A549 (cell line): Measurements from ENCODE around the gene LPCAT1. TPM values are rescaled to one million over a fixed set of nuclear protein-coding genes. Genes with fewer than 3 reads are reported as not detected.

Experiments used
- ATAC-seq, 2 experiments: fragments of 200-7000 bp in 1 of 2; fragments of >200 bp in 1 of 2; cut with Nextera tagmentation in 1 of 2; cut with Tn5 transposase in 1 of 2; 3 replicates each; pipeline versions ENCODE4 v1.8.0 to v1.9.1; 2018 to 2020; ENCODE audit warnings: mild to moderate bottlenecking in 1 of 2, moderate library complexity in 1 of 2
- CTCF ChIA-PET: fragments of 300-600 bp; sonication (Branson Sonifier 250); formaldehyde crosslinking; extraction: SDS; loops from one replicate; lab custom pipeline; 2021; ENCODE audit warnings: antibody characterized with exemption, inconsistent platforms; lab: Yijun Ruan, JAX
- POLR2A ChIA-PET: fragments of 350-600 bp; formaldehyde crosslinking; extraction: SDS; loops from one replicate; lab custom pipeline; 2021; ENCODE audit warnings: antibody characterized with exemption, inconsistent platforms; lab: Yijun Ruan, JAX
- DNase-seq, 2 experiments: peaks; one replicate each; pipeline versions ENCODE4 v3.0.0 to v3.0.0-alpha.2; 2011 to 2016; ENCODE audit warnings: low read depth in 1 of 2, low spot score in 1 of 2
- FAIRE-seq: peaks from 2 replicates; lab custom pipeline; 2011; peaks lifted over from hg19 to GRCh38; lab: Jason Lieb, UNC
- H3K27ac ChIP-seq, 2 experiments: fragments of >200 bp; sonication (Bioruptor Twin); formaldehyde crosslinking; 3 replicates each; pipeline ENCODE4 v1.5.1; 2016 to 2017
- H3K4me1 ChIP-seq: fragments of >200 bp; sonication (Bioruptor Twin); formaldehyde crosslinking; 3 replicates; pipeline ENCODE4 v1.6.1; 2016
- H3K4me2 ChIP-seq: fragments of >200 bp; sonication (Bioruptor Twin); formaldehyde crosslinking; 3 replicates; pipeline ENCODE4 v1.6.1; 2016
- H3K4me3 ChIP-seq: fragments of >200 bp; sonication (Bioruptor Twin); formaldehyde crosslinking; 3 replicates; pipeline ENCODE4 v1.5.1; 2016
- H3K9me3 ChIP-seq: fragments of >200 bp; sonication (Bioruptor Twin); formaldehyde crosslinking; 3 replicates; pipeline ENCODE4 v1.6.1; 2016
- ATOH8 ChIP-seq: fragments of 250-450 bp; sonication (Bioruptor Pico); IDR thresholded peaks from 2 replicates; pipeline ENCODE4 v1.5.0; 2020; ENCODE audit warnings: low read depth, mild to moderate bottlenecking, moderate library complexity
- BCL3 ChIP-seq: fragments of >200 bp; sonication (Bioruptor Twin); formaldehyde crosslinking; IDR thresholded peaks from 3 replicates; pipeline ENCODE4 v1.6.1; 2016
- BHLHE40 ChIP-seq: IDR thresholded peaks from 2 replicates; pipeline ENCODE4 v1.6.1; 2012; ENCODE audit warnings: low read depth, low read length, inconsistent platforms
- CHD2 ChIP-seq: fragments of 150-350 bp; IDR thresholded peaks from 2 replicates; pipeline ENCODE4 v1.6.1; 2014; ENCODE audit warnings: low read length; ENCODE audit not compliant: partially characterized antibody
- CHD4 ChIP-seq: fragments of 200-600 bp; sonication (generic); IDR thresholded peaks from 2 replicates; pipeline ENCODE4 v1.6.1; 2016; ENCODE audit warnings: antibody characterized with exemption, mild to moderate bottlenecking, borderline replicate concordance
- EP300 ChIP-seq, 2 experiments: fragments of >200 bp; sonication (Bioruptor Twin); formaldehyde crosslinking; IDR thresholded peaks; 2 replicates in 1 of 2; 3 replicates in 1 of 2; pipeline ENCODE4 v1.6.1; 2016 to 2017
- FOSB ChIP-seq: fragments of 250-450 bp; sonication (Bioruptor Pico); IDR thresholded peaks from 2 replicates; pipeline ENCODE4 v1.5.0; 2020; ENCODE audit warnings: mild to moderate bottlenecking, moderate library complexity
- FOSL2 ChIP-seq, 2 experiments: fragments of 450-650 bp in 1 of 2; fragments of >200 bp in 1 of 2; sonication (Bioruptor Twin) in 1 of 2; formaldehyde crosslinking; IDR thresholded peaks; 2 replicates each; pipeline versions ENCODE4 v1.5.0 to v1.6.1; 2016 to 2020; ENCODE audit warnings: mild to moderate bottlenecking in 1 of 2, moderate library complexity in 1 of 2
- FOXS1 ChIP-seq: fragments of 250-450 bp; sonication (Bioruptor Pico); IDR thresholded peaks from 2 replicates; pipeline ENCODE4 v1.5.0; 2020; ENCODE audit warnings: mild to moderate bottlenecking, moderate library complexity
- HEYL ChIP-seq: fragments of 250-450 bp; sonication (Bioruptor Pico); IDR thresholded peaks from 2 replicates; pipeline ENCODE4 v1.8.0; 2021; ENCODE audit warnings: mild to moderate bottlenecking, moderate library complexity
- HOXA7 ChIP-seq: fragments of 250-450 bp; sonication (Bioruptor Pico); IDR thresholded peaks from 2 replicates; pipeline ENCODE4 v1.5.0; 2020; ENCODE audit warnings: mild to moderate bottlenecking, moderate library complexity
- HOXB13 ChIP-seq: fragments of 250-450 bp; sonication (Bioruptor Pico); IDR thresholded peaks from 2 replicates; pipeline ENCODE4 v1.5.0; 2020; ENCODE audit warnings: low read depth, mild to moderate bottlenecking, moderate library complexity
- HOXB5 ChIP-seq: fragments of 250-450 bp; sonication (Bioruptor Pico); IDR thresholded peaks from 2 replicates; pipeline ENCODE4 v1.5.0; 2020; ENCODE audit warnings: mild to moderate bottlenecking, moderate library complexity
- MAFK ChIP-seq: fragments of 450-650 bp; IDR thresholded peaks from 2 replicates; pipeline ENCODE4 v1.6.1; 2014; ENCODE audit not compliant: partially characterized antibody
- MAZ ChIP-seq: fragments of 150-350 bp; IDR thresholded peaks from 2 replicates; pipeline ENCODE4 v1.6.1; 2014; ENCODE audit warnings: antibody characterized with exemption, low read depth, low read length, borderline replicate concordance
- MYC ChIP-seq: IDR thresholded peaks from 2 replicates; pipeline ENCODE4 v1.6.1; 2012; ENCODE audit warnings: mild to moderate bottlenecking, inconsistent platforms, low read length, improper control_type of control experiment, borderline replicate concordance
- NR3C1 ChIP-seq: fragments of >200 bp; sonication (Bioruptor Twin); formaldehyde crosslinking; IDR thresholded peaks from 3 replicates; pipeline ENCODE4 v1.6.1; 2017
- POLR2A ChIP-seq: IDR thresholded peaks from 2 replicates; pipeline ENCODE4 v1.6.1; 2012; ENCODE audit warnings: mild to moderate bottlenecking, low read length
- POLR2AphosphoS2 ChIP-seq: conservative IDR thresholded peaks from 2 replicates; pipeline ENCODE4 v1.6.1; 2012; ENCODE audit warnings: low read length, improper control_type of control experiment, inconsistent platforms
- RCOR1 ChIP-seq: fragments of 150-350 bp; IDR thresholded peaks from 2 replicates; pipeline ENCODE4 v1.6.1; 2014; ENCODE audit warnings: antibody characterized with exemption, low read length, low read depth
- REST ChIP-seq: fragments of 200-600 bp; sonication (generic); IDR thresholded peaks from 2 replicates; pipeline ENCODE4 v1.6.1; 2016; ENCODE audit warnings: antibody characterized with exemption, mild to moderate bottlenecking, moderate library complexity
- ZC3H11A ChIP-seq: fragments of 450-650 bp; IDR thresholded peaks from 2 replicates; pipeline ENCODE4 v1.6.1; 2014; ENCODE audit warnings: antibody characterized with exemption, mild to moderate bottlenecking
- ZNF302 ChIP-seq: fragments of 250-450 bp; sonication (Bioruptor Pico); IDR thresholded peaks from 2 replicates; pipeline ENCODE4 v1.9.0; 2021; ENCODE audit warnings: inconsistent platforms, mild to moderate bottlenecking, moderate library complexity
- WGBS: methylation state at CpG from one replicate; pipeline ENCODE4 v1.1.6; 2017; ENCODE audit errors: missing lambda C conversion rate; 5-methylcytosine and 5-hydroxymethylcytosine counted together
- polyA plus RNA-seq, 4 experiments: library from polyadenylated mRNA; depleted of rRNA in 3 of 4; stranded (reverse); fragments of >200 nt; fragmentation: RNase III in 1 of 4; extraction: RNeasy Plus Mini Kit Qiagen cat#74134 plus additional on column Dnase treatment in 1 of 4; gene quantifications; 2 replicates in 3 of 4; 3 replicates in 1 of 4; pipeline ENCODE4 v1.2.3, GENCODE V29; 2011 to 2017
- TF ChIP-seq, protein P1 (sequence below): fragments of 150-350 bp; IDR thresholded peaks from 2 replicates; pipeline ENCODE4 v1.6.1; 2014; ENCODE audit warnings: low read depth, mild to moderate bottlenecking, low read length

Gene LPCAT1
- polyA plus RNA-seq, 2 of the 4 experiments (the other 2 are of a cell fraction) = 22.9 to 74.9 TPM

GRCh38 chr5:1563051-1563461, 39.3 kb upstream of the LPCAT1 start (continued):
- TF ChIP-seq EP300 (IDR thresholded peaks at IDR 0.05) = no peak
- TF ChIP-seq, all 56 proteins: peak for 0

GRCh38 chr5:1562599-1562998, 38.8 kb upstream of the LPCAT1 start:
- ChIA-PET POLR2A (interaction anchor here (2.2 kb wide), 1 partner anchor 39 kb away, joined by 5 read pairs; the partner anchor contains the start of gene LPCAT1), CTCF (interaction anchor here (1.8 kb wide), 1 partner anchor 83 kb away, joined by 5 read pairs; no protein-coding TSS in a partner anchor)
- Histone ChIP-seq H3K9me3 (no peaks in the 10 kb centered on the region), H3K4me1 (peaks cover 40% of the 10 kb centered on the region), H3K4me2 (no peak overlapping the region), H3K27ac (peak overlapping the region in 1 of 2 experiments; percentile 87; a peak in 3 of 6 replicates), H3K4me3 (no peak overlapping the region)
- ATAC-seq = no peak
- WGBS = 81% methylated on average over 5 of the region's 5 CpGs
- no peak for FAIRE-seq
- DNase-seq = no peak
- no peak for TF ChIP-seq ZC3H11A
- TF ChIP-seq HEYL (CRISPR knock-in tag) = no peak
- no peak for TF ChIP-seq FOXS1 (CRISPR knock-in tag)
- no peak for TF ChIP-seq CHD4
- no peak for TF ChIP-seq FOSB (CRISPR knock-in tag)
- no peak for TF ChIP-seq HOXA7 (CRISPR knock-in tag)
- TF ChIP-seq CHD2 = no peak
- TF ChIP-seq, protein P1, sequence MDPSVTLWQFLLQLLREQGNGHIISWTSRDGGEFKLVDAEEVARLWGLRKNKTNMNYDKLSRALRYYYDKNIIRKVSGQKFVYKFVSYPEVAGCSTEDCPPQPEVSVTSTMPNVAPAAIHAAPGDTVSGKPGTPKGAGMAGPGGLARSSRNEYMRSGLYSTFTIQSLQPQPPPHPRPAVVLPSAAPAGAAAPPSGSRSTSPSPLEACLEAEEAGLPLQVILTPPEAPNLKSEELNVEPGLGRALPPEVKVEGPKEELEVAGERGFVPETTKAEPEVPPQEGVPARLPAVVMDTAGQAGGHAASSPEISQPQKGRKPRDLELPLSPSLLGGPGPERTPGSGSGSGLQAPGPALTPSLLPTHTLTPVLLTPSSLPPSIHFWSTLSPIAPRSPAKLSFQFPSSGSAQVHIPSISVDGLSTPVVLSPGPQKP = no peak
- TF ChIP-seq RCOR1 = no peak
- TF ChIP-seq POLR2AphosphoS2 = no peak
- TF ChIP-seq MAFK = no peak
- TF ChIP-seq FOSL2 (IDR thresholded peaks at IDR 0.05) = no peak
- no peak for TF ChIP-seq FOSL2 (CRISPR knock-in tag; IDR thresholded peaks at IDR 0.05)
- TF ChIP-seq BHLHE40 = no peak
- no peak for TF ChIP-seq HOXB5 (CRISPR knock-in tag)
- TF ChIP-seq POLR2A = no peak
- no peak for TF ChIP-seq MYC
- TF ChIP-seq ZNF302 (CRISPR knock-in tag) = no peak
- TF ChIP-seq REST = no peak

- 79% methylated on average over 10 of the region's 10 CpGs for WGBS
- no peak for FAIRE-seq
Measured at GRCh38 chr5:1561402-1561929, 37.7 kb upstream of the LPCAT1 start.

More at GRCh38 chr5:1561402-1561929, 37.7 kb upstream of the LPCAT1 start:
- no peak for ATAC-seq
- Histone ChIP-seq H3K27ac (peak overlapping the region in 1 of 2 experiments; percentile 55; a peak in 2 of 6 replicates), H3K9me3 (no peaks in the 10 kb centered on the region), H3K4me3 (no peak overlapping the region), H3K4me2 (no peak overlapping the region), H3K4me1 (peaks cover 35% of the 10 kb centered on the region)
- no peak for DNase-seq
- TF ChIP-seq REST (no peak), NR3C1 (no peak), HOXB13 (CRISPR knock-in tag) (no peak), POLR2A (no peak), BCL3 (no peak), MAZ (no peak), ATOH8 (CRISPR knock-in tag) (no peak)
- ChIA-PET CTCF (no interaction called here), POLR2A (no interaction called here)
